NCI-H510A treated with DMSO at 0.1 percent for 48 hours (cell line): Measurements from ENCODE around the gene ANGPT4.
A peak's percentile ranks its signal among the peaks of the same experiment; 100 is the strongest.
"Not testable (repeated sequence)": the region's sequence is repeated elsewhere in the genome, so short reads cannot be mapped to it uniquely, and the experiment has no call there.

Experiments
- DNase-seq: peaks from one replicate; lab custom pipeline; 2025; lab: John Stamatoyannopoulos, UW

ANGPT4 gene

DNA sequence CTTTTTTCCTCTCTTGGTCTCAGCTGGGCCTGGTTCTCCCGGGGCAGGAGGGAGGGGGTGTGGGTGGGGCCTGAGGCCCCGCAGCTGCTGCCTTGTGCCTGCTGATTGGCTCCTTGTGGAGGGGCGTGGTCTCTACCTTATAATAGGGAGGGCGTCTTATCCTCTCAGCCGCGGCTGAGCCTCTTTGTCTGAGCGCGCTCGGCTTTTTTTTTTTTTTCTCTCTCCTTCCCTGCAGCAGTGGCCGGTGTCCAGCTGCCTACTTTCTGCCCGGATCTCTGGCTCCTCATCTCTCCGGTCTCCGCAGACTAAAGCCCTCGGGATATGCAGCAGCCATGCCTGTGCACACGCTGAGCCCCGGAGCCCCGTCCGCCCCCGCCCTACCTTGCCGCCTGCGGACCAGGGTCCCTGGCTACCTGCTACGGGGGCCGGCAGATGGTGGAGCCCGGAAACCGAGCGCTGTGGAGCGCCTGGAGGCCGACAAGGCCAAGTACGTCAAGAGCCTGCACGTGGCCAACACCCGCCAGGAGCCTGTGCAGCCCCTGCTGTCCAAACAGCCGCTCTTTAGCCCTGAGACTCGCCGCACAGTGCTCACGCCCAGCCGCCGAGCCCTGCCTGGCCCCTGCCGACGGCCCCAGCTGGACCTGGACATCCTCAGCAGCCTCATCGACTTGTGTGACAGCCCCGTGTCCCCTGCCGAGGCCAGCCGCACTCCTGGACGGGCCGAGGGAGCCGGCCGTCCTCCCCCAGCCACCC, 71.5 kb downstream of the ANGPT4 start:
- peak; percentile 94 for DNase-seq

DNA sequence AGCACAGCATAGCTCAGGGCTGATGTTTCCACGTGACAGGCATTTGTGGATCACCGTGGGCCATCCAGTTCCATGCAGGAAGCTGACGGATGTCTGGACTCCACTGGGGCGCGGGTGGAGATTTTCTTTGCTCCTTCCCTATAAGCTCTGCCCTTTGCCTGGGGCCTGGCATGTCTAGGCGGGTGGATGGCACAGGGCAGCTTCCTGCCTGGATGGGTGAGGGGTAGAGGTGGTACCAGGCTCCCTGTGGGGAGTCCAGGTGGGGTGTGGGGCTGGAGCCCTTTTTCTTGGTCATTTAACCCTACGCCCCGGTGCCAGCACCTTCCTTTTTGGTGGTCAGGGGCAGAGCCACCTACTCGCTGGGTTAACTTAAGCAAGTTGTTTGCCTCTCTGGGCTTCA, 72.2 kb downstream of the ANGPT4 start:
- no peak for DNase-seq

DNA sequence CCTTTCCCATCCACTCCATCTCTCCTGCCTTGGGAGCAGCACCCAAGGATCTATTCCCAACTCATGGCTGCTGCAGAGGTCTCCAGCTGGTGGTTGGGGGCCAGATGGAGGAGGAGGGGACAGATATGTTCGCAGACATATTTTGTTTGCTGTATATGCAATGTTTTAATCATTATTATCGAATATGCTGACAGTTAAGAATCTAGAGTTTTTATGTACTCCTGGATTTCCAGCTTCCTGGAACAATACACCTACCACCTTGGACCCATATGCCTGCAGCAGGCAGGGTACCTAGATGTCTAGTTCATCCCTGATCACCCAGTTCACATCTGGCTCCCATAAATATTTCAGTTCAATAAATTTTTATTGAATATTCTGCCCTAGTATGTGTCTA, 73.6 kb downstream of the ANGPT4 start:
- DNase-seq = no peak

DNA sequence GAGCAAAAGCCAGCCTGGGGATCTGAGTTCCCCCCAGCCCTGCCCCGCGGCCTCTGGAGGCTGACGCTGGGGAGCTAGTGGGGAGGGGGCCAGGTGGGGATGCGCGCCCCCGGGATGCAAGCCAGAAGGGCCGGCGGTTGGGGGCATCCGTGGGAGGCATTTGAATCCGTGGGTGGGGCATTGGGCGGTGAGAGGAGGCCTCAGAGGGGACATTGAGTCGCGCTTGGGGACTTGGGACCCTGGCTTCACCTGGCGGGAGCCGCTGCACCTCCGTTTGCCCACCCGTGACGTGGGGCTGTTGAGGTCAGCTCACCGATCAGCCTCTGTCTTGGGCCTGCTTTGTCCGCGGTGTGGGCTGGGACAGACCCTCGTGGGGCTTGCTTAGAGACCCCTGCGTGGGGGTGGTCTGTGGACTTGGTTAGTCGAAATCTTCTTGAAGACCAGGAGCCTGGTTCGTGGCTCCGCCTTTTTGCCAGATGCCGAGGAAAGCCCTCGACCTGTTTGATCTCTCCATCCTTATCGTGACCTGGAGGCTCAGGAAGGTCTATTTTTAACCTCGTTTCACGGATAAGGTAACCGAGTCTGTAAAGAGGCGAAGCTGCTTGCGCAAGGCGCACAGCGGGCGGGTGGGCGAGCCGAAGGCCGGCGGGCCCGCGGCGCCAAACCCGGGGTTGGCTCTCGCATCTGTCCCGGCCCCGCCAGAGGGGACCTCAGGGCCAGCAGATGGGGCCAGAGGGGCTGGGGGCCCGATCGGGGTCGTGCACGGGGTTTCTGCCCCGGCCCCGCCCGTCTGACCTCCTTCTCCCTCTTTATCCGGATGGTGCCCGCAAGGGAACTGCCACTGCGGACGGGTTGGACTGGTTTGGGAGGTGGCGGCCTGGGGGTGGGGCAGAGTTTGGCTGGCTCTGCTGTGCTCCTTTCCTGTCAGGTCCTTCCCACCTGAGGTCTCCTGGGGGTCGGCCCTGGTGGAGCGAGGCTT, 74.3 kb downstream of the ANGPT4 start:
- peak; percentile 60 for DNase-seq

DNA sequence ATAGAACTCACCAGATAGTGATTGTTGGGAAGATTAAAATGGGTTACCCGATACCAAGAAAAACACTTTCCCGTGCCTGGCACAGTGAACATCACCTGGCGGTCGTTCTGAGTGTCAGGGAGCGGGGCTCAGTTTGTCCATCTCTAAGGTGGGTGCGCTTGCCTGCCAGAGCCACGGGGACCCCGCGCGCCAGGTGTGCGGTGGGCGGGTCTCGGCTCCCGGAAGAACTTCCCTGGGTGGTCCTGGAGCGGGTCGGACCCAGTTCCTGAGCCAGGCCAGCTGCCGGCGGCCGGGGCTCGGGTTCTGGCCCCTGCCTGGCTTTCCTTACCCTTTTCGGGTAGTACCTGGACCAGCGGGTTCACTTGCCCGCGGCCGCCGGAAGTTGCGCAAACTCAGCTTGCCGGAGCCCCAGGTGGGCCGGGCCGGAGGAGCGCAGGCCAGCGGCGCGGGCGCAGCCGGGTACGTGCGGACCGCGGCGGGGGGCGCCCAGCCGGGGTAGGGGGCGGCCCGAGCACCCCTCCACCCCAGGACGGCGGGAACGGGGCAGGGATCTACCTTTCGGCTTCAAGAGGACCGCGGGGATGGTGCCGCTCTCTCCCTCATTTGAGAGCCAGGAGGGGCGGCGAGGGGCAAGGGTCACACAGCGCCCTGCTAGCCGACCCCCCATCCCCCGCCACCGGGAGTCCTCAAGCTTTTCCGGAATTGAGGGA, 75.1 kb downstream of the ANGPT4 start:
- peak; percentile 19 for DNase-seq

DNA sequence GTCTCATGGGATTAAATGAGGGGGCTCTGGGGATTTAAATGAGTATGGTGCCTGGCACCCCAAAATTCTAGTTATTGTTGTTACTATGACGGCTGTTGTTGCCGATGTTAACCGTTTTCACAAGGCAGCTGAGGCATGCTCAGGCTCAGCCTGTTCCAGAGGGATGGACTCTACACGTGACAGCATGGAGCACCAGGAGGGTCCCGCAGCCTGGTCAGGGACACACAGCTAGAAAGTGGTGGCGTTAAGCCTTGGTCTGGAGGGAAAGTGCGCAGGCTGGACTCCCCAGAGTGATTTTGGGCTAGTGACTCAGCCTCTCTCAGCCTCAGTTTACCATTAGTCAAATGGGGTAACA, 75.7 kb downstream of the ANGPT4 start:
- no peak for DNase-seq

DNA sequence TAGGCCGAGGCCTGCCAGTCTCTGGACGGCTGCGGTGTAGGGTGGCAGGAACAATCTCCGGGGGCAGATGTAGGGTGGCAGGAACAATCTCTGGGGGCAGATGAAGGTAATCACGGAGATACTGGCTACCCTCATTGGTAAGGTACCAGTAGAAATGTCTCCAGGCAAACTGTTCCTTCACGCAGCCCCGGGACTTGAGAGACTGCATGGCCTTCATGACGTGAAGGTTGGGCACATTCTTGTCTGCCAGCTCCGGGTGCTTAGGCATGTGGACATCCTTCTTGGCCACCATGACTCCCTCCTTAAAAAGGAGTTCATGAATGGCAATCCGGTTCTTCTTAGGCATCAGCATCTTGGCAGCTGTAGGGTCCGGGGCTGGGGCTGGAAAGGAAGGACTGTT, 76.5 kb downstream of the ANGPT4 start:
- DNase-seq = no peak

DNA sequence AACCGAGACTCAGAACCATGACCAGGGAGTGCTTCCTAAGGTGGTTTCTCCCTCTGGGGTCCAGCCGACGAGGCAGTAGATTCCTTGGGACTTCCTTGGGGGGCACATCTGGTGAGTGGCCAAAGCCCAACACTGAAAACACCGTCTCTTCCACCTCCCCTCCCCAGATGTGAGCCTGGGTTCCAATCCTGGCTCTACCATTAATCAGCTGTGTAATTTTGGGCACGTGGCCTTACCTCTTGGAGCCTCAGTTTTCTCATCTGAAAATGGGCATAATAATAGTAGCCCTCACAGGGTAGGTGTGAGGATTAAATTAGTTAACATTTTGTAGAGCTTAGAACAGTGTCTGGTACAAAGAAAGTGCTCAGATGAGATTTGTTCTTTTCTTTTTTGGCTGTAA, 77.1 kb downstream of the ANGPT4 start:
- no peak for DNase-seq

DNA sequence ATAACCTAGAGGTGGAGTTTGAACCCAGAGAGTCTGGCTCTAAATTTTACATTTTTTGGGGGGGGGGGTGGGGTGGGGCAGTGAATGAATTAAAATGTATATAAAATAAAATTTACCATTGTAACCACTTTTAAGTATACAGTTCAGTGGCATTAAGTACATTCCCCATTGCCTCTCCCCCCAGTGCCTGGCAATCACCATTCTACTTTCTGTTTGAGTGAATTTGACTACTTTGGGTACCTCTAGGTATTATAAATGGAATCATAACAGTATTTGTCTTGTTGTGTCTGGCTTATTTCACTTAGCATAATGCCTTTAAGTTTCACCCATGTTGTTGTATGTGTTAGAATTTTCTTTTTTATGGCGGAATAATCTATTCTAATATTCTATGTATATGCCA, 79.9 kb downstream of the ANGPT4 start:
- no peak for DNase-seq

DNA sequence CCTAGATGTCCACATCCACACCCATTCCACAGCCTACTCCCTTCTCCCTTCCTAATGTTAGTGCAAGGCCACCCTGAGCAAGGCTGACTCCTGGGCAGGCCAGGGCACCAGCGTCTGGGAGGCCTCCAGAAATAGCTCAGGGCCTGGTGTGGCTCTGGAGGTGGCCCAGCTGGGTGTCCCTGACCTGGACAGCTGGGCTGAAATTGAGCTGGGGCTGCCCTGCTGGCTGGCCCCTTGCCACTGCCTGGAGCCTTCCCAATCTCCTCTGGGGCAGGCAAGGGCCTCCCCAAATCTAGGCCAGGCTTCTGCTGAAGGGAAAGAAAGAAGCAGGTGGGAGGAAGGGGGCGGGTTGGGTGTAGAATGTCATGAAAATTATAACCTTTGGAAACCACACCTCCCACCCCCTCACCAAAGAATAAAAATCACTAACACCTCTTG, 80.5 kb downstream of the ANGPT4 start:
- no peak for DNase-seq

DNA sequence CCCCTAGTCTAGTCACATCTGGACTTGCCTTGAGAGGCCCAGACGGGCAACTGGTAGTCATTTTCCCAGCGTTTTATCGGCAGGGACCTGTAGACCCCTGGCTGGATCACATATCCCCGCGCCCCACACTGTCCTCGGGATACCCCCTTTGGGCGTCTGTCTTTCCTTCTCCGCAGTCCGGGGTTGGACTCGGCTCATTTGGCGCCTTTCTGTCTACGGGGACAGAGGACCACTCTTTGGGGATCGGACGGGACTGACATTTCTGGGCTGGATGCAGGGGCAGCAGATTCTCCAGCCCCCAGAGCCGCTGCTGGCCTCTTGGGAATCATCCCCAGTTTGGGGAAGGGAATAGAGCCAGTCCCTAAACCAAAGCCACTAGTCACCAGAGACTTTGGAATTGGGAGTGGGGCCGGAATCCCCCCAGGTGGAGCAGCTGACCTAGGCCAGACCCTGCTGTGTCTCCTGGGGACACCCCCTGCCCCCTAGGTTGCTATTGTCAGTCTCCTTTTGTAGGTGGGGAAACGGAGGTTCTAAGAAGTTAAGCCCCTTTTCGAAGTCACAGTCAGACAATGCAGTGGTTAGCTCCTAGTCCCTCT, 81.9 kb downstream of the ANGPT4 start:
- DNase-seq = no peak

DNA sequence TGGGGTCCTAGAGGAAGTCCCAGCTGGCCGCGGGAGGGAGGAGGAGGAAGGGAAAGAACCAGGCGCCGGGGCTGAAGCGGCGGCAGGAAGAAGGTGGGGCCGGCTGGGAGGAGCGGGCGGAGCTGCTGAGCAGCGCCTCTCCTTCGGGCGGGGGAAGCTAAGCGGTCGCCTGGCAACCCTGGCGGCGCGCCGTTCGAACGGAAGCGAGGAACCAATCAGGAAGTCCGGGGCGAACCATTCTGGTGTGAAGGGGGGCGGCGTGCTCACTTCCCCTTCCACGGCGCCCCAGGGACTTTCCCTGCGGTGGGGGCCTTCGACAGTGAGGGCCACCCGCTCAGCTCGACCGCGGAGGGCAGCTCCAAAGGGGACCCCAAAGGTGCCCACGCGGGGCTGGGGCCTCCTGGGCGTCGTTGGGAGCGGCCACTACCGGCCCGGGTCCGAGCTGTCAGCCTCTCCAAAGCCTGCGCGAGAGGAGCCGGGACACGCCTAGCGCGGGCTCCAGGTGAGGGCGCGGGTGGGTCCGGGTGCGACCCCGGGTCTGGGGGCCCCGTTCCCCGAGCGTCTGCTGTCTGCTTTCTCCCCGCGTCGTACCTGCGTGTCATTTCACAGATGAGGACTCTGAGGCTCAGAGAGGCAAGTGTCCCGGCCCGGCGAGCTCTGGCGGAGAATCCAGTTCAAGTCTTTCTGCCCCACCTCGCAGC, 82.5 kb downstream of the ANGPT4 start, which contains the start of gene FAM110A:
TSS of gene FAM110A (plus strand) at position 266 of the 701 bp plus-strand sequence. CDS start 11,090 bp downstream, outside the sequence.
- DNase-seq = peak; percentile 95

DNA sequence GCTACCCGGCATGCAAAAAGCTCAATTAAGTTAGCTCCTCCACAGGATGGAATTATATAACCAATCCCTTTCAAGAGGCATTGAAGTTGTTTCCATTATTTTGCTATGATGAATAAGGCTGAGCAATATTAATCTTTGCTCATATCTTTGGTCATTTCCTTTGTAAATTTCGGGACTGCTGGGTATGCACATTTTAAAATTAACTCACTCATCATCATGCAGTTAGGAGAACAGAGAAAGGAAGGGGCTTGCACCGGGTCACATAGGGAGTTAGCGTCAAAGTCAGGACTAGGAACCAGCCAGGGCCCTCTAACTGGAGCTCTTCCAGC, 83.0 kb downstream of the ANGPT4 start:
- no peak for DNase-seq

DNA sequence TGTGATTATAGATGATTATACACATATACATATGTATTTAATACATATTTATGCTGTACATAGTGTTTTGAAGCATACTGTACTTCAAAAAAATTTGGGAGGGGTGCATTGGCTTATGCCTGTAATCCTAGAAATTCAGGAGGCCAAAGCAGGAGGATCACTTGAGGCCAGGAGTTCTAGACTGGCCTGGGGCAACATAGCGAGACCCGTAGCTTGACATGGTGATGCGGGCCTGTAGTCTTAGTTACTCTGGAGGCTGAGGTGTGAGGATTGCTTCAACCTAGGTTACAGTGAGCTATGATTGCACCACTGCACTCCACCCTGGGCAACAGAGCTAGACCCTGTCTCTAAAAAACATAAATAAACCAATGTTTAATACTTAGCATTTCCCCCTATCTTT, 84.2 kb downstream of the ANGPT4 start:
- no peak for DNase-seq

DNA sequence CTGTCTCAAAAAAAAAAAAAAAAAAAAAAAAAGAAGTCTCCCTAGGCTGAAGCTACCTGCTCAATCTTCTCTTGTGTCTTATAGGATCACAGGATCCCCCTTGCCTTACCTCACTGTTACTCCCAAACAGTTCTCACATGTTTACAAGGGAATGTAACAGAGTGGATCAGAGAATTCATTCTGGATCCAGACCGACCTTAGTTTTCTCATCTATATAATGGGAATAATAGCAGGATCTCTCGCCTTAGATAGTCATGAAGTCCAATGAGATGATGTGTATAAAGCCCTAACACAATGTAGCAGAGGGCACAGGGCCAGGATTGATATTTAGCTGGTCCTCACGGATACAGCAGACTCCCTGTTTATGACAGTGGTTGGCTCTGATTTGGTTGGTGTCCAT, 84.9 kb downstream of the ANGPT4 start:
- no peak for DNase-seq

DNA sequence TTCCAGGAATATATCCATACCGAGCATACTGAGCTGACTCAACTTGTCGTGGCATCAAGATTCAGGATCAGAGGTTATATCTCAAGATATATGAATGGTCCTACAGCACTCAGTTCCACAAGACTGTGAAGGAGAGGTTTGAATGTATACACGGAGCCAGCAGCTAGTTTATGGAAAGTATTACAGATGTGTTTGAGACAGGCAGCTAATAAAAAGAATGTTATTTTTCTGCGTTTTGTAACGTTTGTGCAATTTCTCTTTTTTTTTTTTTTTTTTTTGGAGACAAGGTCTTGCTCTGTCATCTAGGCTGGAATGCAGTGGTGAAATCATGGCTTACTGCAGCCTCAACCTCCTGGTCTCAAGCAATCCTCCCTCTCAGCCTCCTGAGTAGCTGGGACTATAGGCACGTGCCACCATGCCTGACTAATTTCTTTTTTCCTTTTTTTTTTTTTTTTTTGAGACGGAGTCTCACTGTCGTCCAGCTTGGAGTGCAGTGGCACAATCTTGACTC, 86.1 kb downstream of the ANGPT4 start:
- DNase-seq = no peak

DNA sequence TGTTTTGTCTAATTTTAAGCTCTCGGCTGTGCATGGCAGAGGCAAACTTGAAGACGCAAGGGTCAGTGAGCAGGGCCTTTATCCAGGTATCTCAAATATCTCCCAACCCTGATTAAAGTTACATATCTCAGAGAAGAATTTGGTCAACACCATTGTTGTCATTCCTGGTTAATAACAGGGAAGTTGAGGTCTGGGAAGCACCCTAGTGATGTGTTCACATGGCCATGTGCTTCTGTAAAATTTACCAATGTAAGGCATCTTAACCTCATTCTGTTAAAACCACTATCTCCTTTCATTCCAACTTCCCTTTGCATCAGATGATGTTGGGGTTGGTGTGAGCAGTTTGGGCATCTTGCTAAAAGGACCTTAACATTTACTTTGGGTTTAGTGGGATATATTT, 86.6 kb downstream of the ANGPT4 start:
- no peak for DNase-seq

DNA sequence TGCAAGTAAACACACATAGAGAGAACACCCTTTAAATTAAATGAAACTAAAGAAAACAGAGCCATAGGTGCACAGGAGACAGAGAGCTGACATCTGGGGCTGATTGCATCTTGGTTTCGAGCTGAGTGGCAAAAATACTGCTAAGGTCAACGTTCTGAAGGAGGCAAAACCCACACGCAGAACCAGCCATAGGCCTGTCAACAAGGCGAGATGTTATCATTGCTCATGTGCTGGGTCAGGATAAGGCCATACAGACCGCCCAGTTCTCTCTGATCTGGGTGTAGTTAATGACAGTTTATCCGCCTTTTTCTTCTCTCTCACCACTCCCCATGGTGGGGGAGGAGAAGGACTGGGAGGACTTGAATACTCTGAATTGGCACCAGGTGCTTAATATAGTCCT, 87.1 kb downstream of the ANGPT4 start:
- no peak for DNase-seq

DNA sequence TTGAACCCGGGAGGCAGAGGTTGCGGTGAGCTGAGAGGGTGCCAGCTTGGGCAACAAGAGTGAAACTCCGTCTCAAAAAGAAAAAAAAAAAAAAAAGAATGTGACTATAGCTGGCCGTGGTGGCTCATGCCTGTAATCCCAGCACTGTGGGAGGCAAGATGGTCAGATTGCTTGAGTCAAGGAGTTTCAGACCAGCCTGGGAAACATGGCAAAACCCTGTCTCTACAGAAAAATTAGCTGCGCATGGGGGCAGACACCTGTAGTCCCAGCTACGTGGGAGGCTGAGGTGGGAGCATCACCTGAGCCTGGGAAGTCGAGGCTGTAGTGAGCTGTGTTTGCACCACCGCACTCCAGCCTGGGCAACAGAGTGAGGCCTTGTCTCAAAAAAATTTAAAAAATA, 88.2 kb downstream of the ANGPT4 start:
- DNase-seq = not testable (repeated sequence)

DNA sequence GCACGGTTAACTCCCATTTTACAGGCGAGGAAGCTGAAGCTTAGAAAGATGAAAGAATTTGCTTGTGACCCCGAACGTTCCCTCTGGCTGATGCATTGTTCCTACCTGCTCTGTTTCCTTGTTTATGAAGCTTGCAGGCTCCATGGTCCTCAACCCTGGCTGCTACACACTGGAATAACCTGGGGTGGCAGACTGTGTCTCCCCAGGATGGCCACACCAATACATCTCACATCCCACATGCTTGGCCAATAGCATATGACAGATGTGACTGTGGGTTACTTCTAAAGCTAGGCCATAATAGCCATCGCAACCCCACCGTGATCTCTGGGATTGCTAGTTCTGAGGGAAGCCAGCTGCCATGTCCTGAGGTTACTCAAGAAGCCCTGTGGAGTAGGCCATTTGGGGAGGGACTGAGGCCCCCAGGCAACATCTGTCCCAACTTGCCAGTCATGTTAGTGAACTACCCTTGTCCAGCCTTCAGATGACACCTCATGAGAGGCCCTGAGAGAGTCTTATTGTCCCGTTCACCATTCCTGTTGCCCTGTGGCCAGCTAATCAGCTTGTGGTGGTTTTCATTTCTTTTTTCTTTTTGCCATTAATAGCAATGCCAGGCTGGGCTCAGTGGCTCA, 89.3 kb downstream of the ANGPT4 start:
- no peak for DNase-seq
